HUES48 (cell line): ENCODE data around the gene CNIH3.
"Not testable (repeated sequence)": the region's sequence is repeated elsewhere in the genome, so short reads cannot be mapped to it uniquely, and the experiment has no call there.

Experiments used
- H3K27ac ChIP-seq: one replicate; pipeline ENCODE4 v1.7.0; 2013; ENCODE audit warnings: low read depth, low read length, inconsistent platforms
- H3K27me3 ChIP-seq: 2 replicates; pipeline ENCODE4 v1.6.1; 2013; ENCODE audit warnings: mild to moderate bottlenecking, low read length; ENCODE audit not compliant: control insufficient read depth, insufficient read depth
- H3K36me3 ChIP-seq: 2 replicates; pipeline ENCODE4 v1.6.1; 2013; ENCODE audit warnings: low read length; ENCODE audit not compliant: control insufficient read depth, insufficient read depth
- H3K4me1 ChIP-seq: 2 replicates; pipeline ENCODE4 v1.6.1; 2013; ENCODE audit warnings: mild to moderate bottlenecking, low read length; ENCODE audit not compliant: control insufficient read depth, insufficient read depth
- H3K4me3 ChIP-seq: 2 replicates; pipeline ENCODE4 v1.5.1; 2013; ENCODE audit warnings: mild to moderate bottlenecking, low read depth, low read length
- H3K9ac ChIP-seq: 2 replicates; pipeline ENCODE4 v1.6.1; 2013; ENCODE audit warnings: mild to moderate bottlenecking, low read depth, low read length, moderate library complexity
- H3K9me3 ChIP-seq: 2 replicates; pipeline ENCODE4 v1.6.1; 2013; ENCODE audit warnings: low read length; ENCODE audit not compliant: control insufficient read depth, insufficient read depth

Gene CNIH3

DNA sequence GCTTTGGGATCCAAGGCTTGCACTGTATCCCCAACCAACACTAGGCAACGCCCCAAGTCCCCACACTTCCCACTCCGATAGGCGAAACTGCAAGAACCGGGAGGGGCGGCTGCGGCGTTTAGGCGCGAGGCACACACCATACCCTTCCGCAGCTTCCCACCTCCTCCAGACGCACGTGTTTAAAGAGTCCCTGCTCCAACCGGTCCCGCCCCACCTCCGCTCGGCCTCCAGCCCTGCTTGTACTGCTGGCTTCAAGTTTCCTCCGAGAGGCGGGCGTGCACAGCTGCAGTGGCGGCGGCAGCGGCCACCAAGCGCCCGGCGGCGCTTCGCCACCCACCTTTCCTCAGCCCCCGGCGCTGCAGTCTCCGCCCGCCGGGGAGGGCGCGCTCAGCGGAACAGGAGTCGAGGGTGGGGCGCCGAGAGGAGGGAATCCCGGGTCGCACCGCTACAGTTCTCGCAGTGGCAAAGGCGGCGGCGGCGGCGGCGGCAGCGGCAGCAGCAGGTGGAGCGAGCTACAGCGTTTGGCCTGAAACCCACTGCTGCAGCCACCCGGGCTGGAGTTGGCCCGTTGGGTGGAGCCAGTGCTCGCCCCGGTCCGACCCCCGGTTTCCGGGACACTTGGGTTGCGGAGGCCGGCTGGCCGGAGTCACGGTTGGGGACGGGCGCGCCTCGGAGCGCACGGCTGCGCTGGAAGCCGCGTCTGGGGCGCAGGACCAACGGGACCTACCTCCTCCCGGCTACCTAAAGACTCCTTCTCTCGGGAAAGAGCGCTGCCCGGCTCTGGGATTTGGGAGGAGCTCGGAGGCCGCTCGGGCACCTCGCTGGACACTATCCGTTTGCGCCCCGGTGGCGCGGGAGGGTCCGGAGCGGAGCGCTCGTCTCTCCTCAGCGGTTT lies at the start of gene CNIH3:
Gene CNIH3, plus strand, starts transcription at position 457 of the 895 bp plus-strand sequence. CDS start 858 bp downstream, outside the sequence.
- peaks cover 19% of the 10 kb centered on the region for H3K4me1 ChIP-seq
- H3K27ac ChIP-seq = no peak within 1 kb of the TSS
- no peaks in the 10 kb centered on the region for H3K9me3 ChIP-seq
- H3K4me3 ChIP-seq = peak within 1 kb of the TSS; percentile 64
- peaks cover 73% of the 10 kb centered on the region for H3K27me3 ChIP-seq
- H3K9ac ChIP-seq = no peak within 1 kb of the TSS; the same call in 1 of the 2 replicates
- no peaks in the 10 kb centered on the region for H3K36me3 ChIP-seq

GRCh38 chr1:224566492-224566891 lies 49.6 kb upstream of the CNIH3 start:
- H3K27me3 ChIP-seq, H3K27ac ChIP-seq, H3K4me1 ChIP-seq, H3K9ac ChIP-seq, H3K9me3 ChIP-seq, H3K4me3 ChIP-seq, H3K36me3 ChIP-seq: not testable (repeated sequence)

GRCh38 chr1:224569276-224569675 lies 46.8 kb upstream of the CNIH3 start:
- no peak overlapping the region for H3K27ac ChIP-seq
- no peak overlapping the region for H3K4me3 ChIP-seq
- no peaks in the 10 kb centered on the region for H3K27me3 ChIP-seq
- H3K4me1 ChIP-seq = no peaks in the 10 kb centered on the region
- H3K36me3 ChIP-seq = no peaks in the 10 kb centered on the region
- H3K9ac ChIP-seq = no peak overlapping the region
- H3K9me3 ChIP-seq = no peaks in the 10 kb centered on the region

- H3K27ac ChIP-seq, H3K9ac ChIP-seq, H3K4me1 ChIP-seq, H3K4me3 ChIP-seq, H3K36me3 ChIP-seq, H3K27me3 ChIP-seq, H3K9me3 ChIP-seq: not testable (repeated sequence)
Measured at GRCh38 chr1:224571975-224572374, 44.1 kb upstream of the CNIH3 start.

DNA sequence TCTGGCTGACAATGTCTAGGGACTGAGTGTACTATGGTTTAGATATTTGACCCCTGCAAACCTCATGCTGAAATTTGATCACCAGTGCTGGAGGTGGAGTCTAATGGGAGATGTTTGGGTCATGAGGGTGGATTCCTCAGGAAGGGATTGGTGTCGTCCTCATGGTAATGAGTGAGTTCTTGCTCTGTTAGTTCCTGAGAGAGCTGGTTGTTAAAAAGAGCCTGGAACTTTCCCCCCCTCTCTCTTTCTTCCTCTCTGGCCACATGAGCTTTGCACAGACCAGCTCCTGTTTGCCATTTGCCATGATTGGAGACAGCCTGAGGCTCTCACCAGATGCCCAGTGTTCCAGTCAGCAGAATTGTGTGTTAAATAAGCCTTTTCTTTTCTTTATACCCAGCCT lies 36.6 kb upstream of the CNIH3 start:
- Histone ChIP-seq H3K9ac (no peak overlapping the region), H3K4me1 (no peaks in the 10 kb centered on the region), H3K27me3 (no peaks in the 10 kb centered on the region), H3K4me3 (no peak overlapping the region), H3K27ac (no peak overlapping the region), H3K36me3 (no peaks in the 10 kb centered on the region), H3K9me3 (no peaks in the 10 kb centered on the region)

DNA sequence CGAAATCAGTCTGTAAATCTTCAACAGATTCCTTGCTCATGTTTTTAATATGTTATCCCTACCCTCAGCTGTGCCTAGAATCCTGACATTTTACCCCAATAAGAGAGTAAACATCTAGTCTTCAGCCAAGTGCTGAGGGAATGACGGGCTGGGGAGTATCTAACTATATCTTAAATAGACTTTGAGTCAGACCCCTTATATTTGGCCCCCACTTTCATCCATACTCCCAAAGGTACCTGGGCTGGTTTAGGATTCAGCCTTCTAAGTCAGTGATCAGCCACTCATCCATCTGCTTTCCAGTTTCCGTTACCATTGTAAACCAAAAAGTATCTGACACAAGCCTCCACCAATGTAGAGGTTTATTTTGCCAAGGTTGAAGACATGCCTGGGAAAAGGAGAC lies 36.1 kb upstream of the CNIH3 start:
- no peaks in the 10 kb centered on the region for H3K27me3 ChIP-seq
- H3K27ac ChIP-seq = no peak overlapping the region
- H3K9me3 ChIP-seq = no peaks in the 10 kb centered on the region
- no peaks in the 10 kb centered on the region for H3K36me3 ChIP-seq
- H3K9ac ChIP-seq = no peak overlapping the region
- no peak overlapping the region for H3K4me3 ChIP-seq
- no peaks in the 10 kb centered on the region for H3K4me1 ChIP-seq

DNA sequence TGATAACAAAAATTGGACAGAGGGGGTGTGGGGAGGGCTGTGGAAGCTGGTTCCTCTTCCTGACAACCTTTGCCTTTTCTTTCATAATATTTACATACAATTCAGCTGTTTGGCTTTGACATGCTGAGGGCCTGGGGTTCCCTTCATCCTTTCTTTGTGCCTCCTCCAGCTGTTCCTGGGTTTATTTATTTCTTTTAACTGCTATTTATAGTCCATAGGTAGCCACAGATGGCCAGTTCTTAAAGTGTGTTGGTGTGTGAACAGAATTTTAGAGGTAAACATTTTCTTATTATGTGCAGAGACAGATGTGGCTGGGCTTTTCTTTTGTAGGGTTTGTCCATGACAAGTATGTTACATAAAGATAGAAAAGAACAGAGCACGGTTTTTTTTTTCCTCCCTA lies 34.1 kb upstream of the CNIH3 start:
- H3K4me3 ChIP-seq = no peak overlapping the region
- no peaks in the 10 kb centered on the region for H3K27me3 ChIP-seq
- H3K4me1 ChIP-seq = no peaks in the 10 kb centered on the region
- no peaks in the 10 kb centered on the region for H3K36me3 ChIP-seq
- no peaks in the 10 kb centered on the region for H3K9me3 ChIP-seq
- no peak overlapping the region for H3K9ac ChIP-seq
- no peak overlapping the region for H3K27ac ChIP-seq

DNA sequence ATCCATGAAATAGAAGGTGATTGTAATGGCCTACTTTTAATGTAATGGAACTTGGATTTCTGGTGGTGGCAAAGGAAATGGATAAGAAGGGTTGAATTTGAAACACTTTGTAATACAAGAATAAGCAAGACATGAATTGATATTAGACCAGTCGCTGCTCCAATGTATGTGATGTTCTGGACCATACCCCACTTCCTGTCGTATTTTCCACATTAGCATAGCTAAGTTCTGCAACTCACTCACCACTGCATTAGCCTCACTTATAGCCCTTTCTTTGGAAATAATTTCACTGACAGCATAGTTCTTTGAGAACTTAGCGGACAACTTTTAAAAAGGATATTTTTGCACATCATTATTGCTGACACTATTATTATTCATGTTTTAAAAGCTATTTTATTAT lies 32.3 kb upstream of the CNIH3 start:
- no peaks in the 10 kb centered on the region for H3K9me3 ChIP-seq
- H3K4me1 ChIP-seq = peaks cover 8% of the 10 kb centered on the region
- H3K27me3 ChIP-seq = no peaks in the 10 kb centered on the region
- no peak overlapping the region for H3K4me3 ChIP-seq
- H3K9ac ChIP-seq = no peak overlapping the region
- no peak overlapping the region for H3K27ac ChIP-seq
- no peaks in the 10 kb centered on the region for H3K36me3 ChIP-seq

DNA sequence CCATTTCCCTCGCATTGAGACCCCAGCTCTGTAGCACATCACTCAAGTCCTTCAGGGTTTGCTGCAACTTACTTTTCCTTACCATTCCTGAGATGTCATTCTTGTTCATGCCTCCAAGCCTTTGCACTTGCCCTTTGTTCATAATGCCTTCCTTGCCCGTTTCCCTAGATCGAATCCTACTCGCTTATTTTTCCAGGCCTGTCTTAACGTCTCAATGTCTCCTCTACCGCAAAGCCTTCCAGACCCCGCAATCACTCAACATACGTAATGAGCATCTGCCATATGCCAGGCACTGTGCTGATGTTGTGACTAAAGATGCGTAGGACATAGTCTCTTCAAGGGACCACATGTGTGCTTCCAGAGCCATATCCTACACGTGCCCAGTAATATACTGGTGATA lies 31.1 kb upstream of the CNIH3 start:
- H3K27me3 ChIP-seq = no peaks in the 10 kb centered on the region
- H3K36me3 ChIP-seq = no peaks in the 10 kb centered on the region
- H3K27ac ChIP-seq = no peak overlapping the region
- H3K4me3 ChIP-seq = no peak overlapping the region
- H3K9me3 ChIP-seq = no peaks in the 10 kb centered on the region
- H3K4me1 ChIP-seq = peaks cover 15% of the 10 kb centered on the region
- no peak overlapping the region for H3K9ac ChIP-seq

DNA sequence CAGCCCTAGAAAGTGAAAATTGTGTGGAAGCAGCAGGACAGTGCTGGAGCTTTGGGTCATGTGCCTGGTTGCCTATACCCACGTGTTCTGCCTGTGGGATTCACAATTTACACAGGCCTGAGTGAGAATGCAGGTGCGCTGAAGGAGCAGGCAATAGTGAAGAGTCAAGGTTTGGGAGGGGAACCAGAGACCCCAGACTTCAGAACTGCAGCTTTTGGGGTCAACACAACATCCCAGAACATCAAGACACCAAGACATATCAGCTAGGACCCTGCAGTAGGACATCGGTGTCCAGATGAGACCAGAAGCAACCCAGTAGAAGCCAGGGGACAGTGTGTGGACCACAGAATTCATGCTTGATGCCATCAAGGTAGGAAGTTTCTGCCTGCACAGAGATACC lies 29.1 kb upstream of the CNIH3 start:
- Histone ChIP-seq H3K9ac (no peak overlapping the region), H3K4me1 (peaks cover 15% of the 10 kb centered on the region), H3K27me3 (no peaks in the 10 kb centered on the region), H3K4me3 (no peak overlapping the region), H3K36me3 (no peaks in the 10 kb centered on the region), H3K27ac (no peak overlapping the region), H3K9me3 (no peaks in the 10 kb centered on the region)

DNA sequence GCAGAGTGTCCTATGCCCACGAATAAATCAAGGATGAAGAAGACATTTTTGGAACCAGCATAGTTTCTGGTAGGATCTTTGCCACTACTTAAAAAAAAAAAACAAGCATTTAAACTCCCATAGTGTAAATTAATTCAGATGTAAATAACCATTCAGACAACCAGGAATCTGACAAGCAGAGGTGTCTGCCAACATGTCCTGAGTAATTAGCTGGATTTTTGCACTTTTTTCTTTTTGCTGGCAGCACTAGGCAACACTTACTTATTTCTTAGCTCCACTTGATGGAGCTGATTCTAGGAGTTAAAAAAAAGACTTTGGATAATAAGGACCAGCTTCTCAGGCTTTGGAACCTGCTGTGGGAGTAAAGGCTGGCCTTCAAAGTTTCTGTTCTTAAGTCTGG lies 27.6 kb upstream of the CNIH3 start:
- Histone ChIP-seq H3K27ac (no peak overlapping the region), H3K4me1 (peaks cover 15% of the 10 kb centered on the region), H3K27me3 (no peaks in the 10 kb centered on the region), H3K9me3 (no peaks in the 10 kb centered on the region), H3K36me3 (no peaks in the 10 kb centered on the region), H3K9ac (no peak overlapping the region), H3K4me3 (no peak overlapping the region)
